GM12873 (cell line): ENCODE results near the gene AASS.

Experiments used
- CTCF ChIP-seq: IDR thresholded peaks from 2 replicates; pipeline ENCODE4 v1.5.1; 2012; ENCODE audit warnings: low read depth, mild to moderate bottlenecking, moderate library complexity, low read length, control low read depth; ENCODE audit not compliant: insufficient read depth; ENCODE audit errors: missing control alignments

The AASS gene

GRCh38 chr7:122143751-122144711 is at the start of gene AASS:
AASS (minus strand) TSS chr7:122144249; CDS start chr7:122133726, 10,523 bp downstream.
- TF ChIP-seq CTCF = no peak

- TF ChIP-seq CTCF = no peak
Measured at GRCh38 chr7:122188785-122189184, 44.7 kb upstream of the AASS start.

GRCh38 chr7:122183106-122183505 is 39.1 kb upstream of the AASS start:
- no peak for TF ChIP-seq CTCF

- no peak for TF ChIP-seq CTCF
Measured at GRCh38 chr7:122182081-122182480, 38.0 kb upstream of the AASS start.

GRCh38 chr7:122166740-122167139 is 22.7 kb upstream of the AASS start:
- TF ChIP-seq CTCF = no peak

- TF ChIP-seq CTCF = no peak
Measured at GRCh38 chr7:122166275-122166674, 22.2 kb upstream of the AASS start.

- no peak for TF ChIP-seq CTCF
Measured at GRCh38 chr7:122161628-122162027, 17.6 kb upstream of the AASS start.
